Uterus (tissue), 4 donors: ENCODE data around the gene KSR2. TPM values are rescaled to one million over a fixed set of nuclear protein-coding genes. Genes with fewer than 3 reads are reported as not detected.
"Not testable (repeated sequence)": the region's sequence is repeated elsewhere in the genome, so short reads cannot be mapped to it uniquely, and the experiment has no call there.

Experiments
- DNase-seq, 2 donors: peaks; one replicate each; pipeline ENCODE4 v3.0.0-alpha.2; 2019 to 2020
- H3K27ac ChIP-seq, 2 donors: fragments of 200-600 bp; sonication (generic); 1 replicate in 1 of 2; 2 replicates in 1 of 2; pipeline ENCODE4 v1.5.1; 2016 to 2018
- H3K27me3 ChIP-seq, 2 donors: fragments of 200-600 bp; sonication (generic); one replicate each; pipeline ENCODE4 v1.5.1; 2018 to 2019; ENCODE audit warnings: control low read depth in 1 of 2
- H3K36me3 ChIP-seq, 2 donors: fragments of 200-600 bp; sonication (generic); one replicate each; pipeline ENCODE4 v1.5.1; 2019; ENCODE audit warnings: control low read depth in 1 of 2
- H3K4me1 ChIP-seq, 2 donors: fragments of 200-600 bp; sonication (generic); one replicate each; pipeline ENCODE4 v1.5.1; 2018 to 2019; ENCODE audit warnings: control low read depth in 1 of 2
- H3K4me3 ChIP-seq, 2 donors: fragments of 200-600 bp; sonication (generic); 1 replicate in 1 of 2; 2 replicates in 1 of 2; pipeline ENCODE4 v1.5.1; 2018 to 2019; ENCODE audit warnings: mild to moderate bottlenecking in 1 of 2
- H3K9me3 ChIP-seq, 2 donors: fragments of 200-600 bp; sonication (generic); one replicate each; pipeline ENCODE4 v1.5.1; 2019; ENCODE audit warnings: control low read depth in 1 of 2
- CTCF ChIP-seq, 4 experiments: fragments of 200-600 bp in 2 of 4; fragments of 450-650 bp in 2 of 4; sonication (generic) in 2 of 4; IDR thresholded peaks; one replicate each; pipeline ENCODE4 v1.5.1; 2016 to 2019; ENCODE audit warnings: antibody characterized with exemption in 4 of 4, mild to moderate bottlenecking in 2 of 4, moderate library complexity in 1 of 4
- POLR2A ChIP-seq, 2 donors: fragments of 450-650 bp; IDR thresholded peaks; one replicate each; pipeline ENCODE4 v1.6.1; 2016; ENCODE audit warnings: antibody characterized with exemption in 2 of 2, mild to moderate bottlenecking in 1 of 2, moderate library complexity in 1 of 2
- intact Hi-C: fragments of 100-400 bp; cut with DNase I; formaldehyde crosslinking; loops from one replicate; pipeline ENCODE4 v1.15.1; 2023; ENCODE audit warnings: low total_unique reads
- total RNA-seq, 4 donors: library from RNA; depleted of rRNA in 3 of 4; stranded (reverse); fragments of >200 nt in 3 of 4; gene quantifications; one replicate each; pipeline versions ENCODE4 v1.1.0 to v1.2.4, GENCODE V29; 2014 to 2023
- donor health status: DM: yes; HTN: yes; CAD: no.

The KSR2 gene
- total RNA-seq, 4 donors from 2014 or later = 0.03 to 0.28 TPM; not detected in 2

GRCh38 chr12:117892441-117892840 is 76.3 kb downstream of the KSR2 start:
- Histone ChIP-seq H3K27me3 (no peaks in the 10 kb centered on the region), H3K27ac (no peak overlapping the region), H3K4me3 (no peak overlapping the region), H3K36me3 (no peaks in the 10 kb centered on the region), H3K9me3 (no peaks in the 10 kb centered on the region), H3K4me1 (no peaks in the 10 kb centered on the region)
- no peak for DNase-seq
- no peak for TF ChIP-seq POLR2A (IDR thresholded peaks at IDR 0.05)
- intact Hi-C loops = no loop called here

- H3K4me1 ChIP-seq, H3K4me3 ChIP-seq, H3K27ac ChIP-seq, H3K9me3 ChIP-seq, H3K27me3 ChIP-seq, intact Hi-C loops, H3K36me3 ChIP-seq, DNase-seq: not testable (repeated sequence)
Measured at GRCh38 chr12:117891265-117891664, 77.5 kb downstream of the KSR2 start.

DNA sequence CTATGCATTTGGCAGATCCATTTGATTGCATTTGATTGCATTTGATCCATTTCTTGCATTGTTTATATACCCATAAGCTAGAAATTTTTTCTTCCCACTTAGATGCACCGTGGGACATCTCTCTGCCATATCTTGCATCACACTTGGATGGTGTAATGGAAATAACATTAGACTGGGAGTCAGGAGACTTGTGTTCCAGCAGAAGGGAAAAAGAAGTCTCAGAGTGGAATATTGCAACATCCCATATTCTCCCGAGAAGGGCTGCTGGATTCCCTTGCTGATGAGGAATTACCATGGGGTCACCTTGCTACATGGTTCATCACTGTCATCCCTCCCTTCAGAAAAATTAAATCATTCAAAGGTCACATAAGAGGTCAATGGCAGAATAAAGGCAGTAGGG is 78.1 kb downstream of the KSR2 start:
- intact Hi-C loops = no loop called here
- Histone ChIP-seq H3K9me3 (no peaks in the 10 kb centered on the region), H3K27me3 (no peaks in the 10 kb centered on the region), H3K36me3 (no peaks in the 10 kb centered on the region), H3K27ac (no peak overlapping the region), H3K4me1 (no peaks in the 10 kb centered on the region), H3K4me3 (no peak overlapping the region)
- no peak for DNase-seq
- TF ChIP-seq POLR2A (IDR thresholded peaks at IDR 0.05) (no peak), CTCF (IDR thresholded peaks at IDR 0.05) (no peak)

DNA sequence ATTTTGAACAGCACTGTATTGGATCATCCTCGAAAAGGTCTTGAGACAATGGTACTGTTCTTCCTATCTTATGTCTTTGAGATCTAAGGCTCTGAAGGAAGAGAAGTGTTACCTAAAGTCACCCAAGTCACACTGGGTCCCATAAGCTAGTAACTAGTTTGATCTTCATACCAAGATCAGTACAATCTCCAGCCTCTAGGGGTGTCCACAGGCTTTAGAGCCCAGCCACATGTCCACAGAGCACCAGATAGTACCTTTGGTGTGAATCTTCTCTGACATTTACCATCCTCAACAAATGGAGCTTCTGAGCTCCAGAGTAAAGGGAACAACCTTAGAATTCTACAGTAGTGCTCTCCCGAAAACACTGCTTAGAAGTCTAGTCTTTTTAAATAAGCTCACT is 78.7 kb downstream of the KSR2 start:
- no peak for DNase-seq
- Histone ChIP-seq H3K4me3 (no peak overlapping the region), H3K4me1 (no peaks in the 10 kb centered on the region), H3K27ac (no peak overlapping the region), H3K36me3 (no peaks in the 10 kb centered on the region), H3K27me3 (no peaks in the 10 kb centered on the region), H3K9me3 (no peaks in the 10 kb centered on the region)
- no peak for TF ChIP-seq POLR2A (IDR thresholded peaks at IDR 0.05)
- no peak for TF ChIP-seq CTCF (IDR thresholded peaks at IDR 0.05)
- intact Hi-C loops = no loop called here

DNA sequence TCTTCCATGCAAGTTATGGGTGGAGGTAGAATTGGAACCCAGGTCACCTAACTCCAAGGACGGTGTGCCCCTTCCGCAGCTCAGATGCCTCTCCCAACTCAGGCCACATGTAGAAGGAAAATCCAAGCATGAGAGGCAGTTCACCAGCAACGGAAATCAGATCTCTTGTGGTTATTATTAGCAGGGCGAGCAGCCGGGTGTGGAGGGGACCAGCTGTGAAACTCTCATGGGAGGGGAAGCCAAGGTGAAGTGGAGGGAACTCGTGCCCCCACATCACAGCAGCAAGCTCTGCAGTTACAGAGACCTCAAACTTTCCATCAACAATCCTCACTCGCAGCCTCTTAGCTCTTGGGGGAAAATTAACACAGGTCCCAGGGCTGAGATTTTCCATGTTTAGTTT is 79.7 kb downstream of the KSR2 start:
- H3K27ac ChIP-seq = no peak overlapping the region
- no peaks in the 10 kb centered on the region for H3K4me1 ChIP-seq
- intact Hi-C loops = no loop called here
- DNase-seq = no peak
- no peak for TF ChIP-seq POLR2A (IDR thresholded peaks at IDR 0.05)
- no peak for TF ChIP-seq CTCF (IDR thresholded peaks at IDR 0.05)
- no peak overlapping the region for H3K4me3 ChIP-seq
- no peaks in the 10 kb centered on the region for H3K36me3 ChIP-seq
- no peaks in the 10 kb centered on the region for H3K27me3 ChIP-seq
- no peaks in the 10 kb centered on the region for H3K9me3 ChIP-seq

GRCh38 chr12:117885211-117885610 is 83.6 kb downstream of the KSR2 start:
- DNase-seq = no peak
- no peak overlapping the region for H3K27ac ChIP-seq
- TF ChIP-seq POLR2A (IDR thresholded peaks at IDR 0.05) = no peak
- no peak for TF ChIP-seq CTCF (IDR thresholded peaks at IDR 0.05)
- no peak overlapping the region for H3K4me3 ChIP-seq
- no peaks in the 10 kb centered on the region for H3K27me3 ChIP-seq
- no peaks in the 10 kb centered on the region for H3K36me3 ChIP-seq
- no peaks in the 10 kb centered on the region for H3K4me1 ChIP-seq
- intact Hi-C loops = no loop called here
- H3K9me3 ChIP-seq = no peaks in the 10 kb centered on the region
